Measurements from ENCODE around the gene HTRA3.

HTRA3 gene

GRCh38 chr4:8315435-8316250 is 46.1 kb downstream of the HTRA3 start:
- no peak for FAIRE-seq

- no peak for FAIRE-seq
These were observed 46.8 kb downstream of the HTRA3 start for GRCh38 chr4:8316251-8316771.

GRCh38 chr4:8316911-8317351 is 47.4 kb downstream of the HTRA3 start:
- FAIRE-seq = no peak

GRCh38 chr4:8317474-8317873 is 47.9 kb downstream of the HTRA3 start:
- FAIRE-seq = no peak

GRCh38 chr4:8318509-8318908 is 49.0 kb downstream of the HTRA3 start:
- no peak for FAIRE-seq

- no peak for FAIRE-seq
These were observed 49.5 kb downstream of the HTRA3 start for GRCh38 chr4:8319061-8319460.

GRCh38 chr4:8319731-8320385 is 50.3 kb downstream of the HTRA3 start:
- no peak for FAIRE-seq

GRCh38 chr4:8320386-8320750 is 50.8 kb downstream of the HTRA3 start:
- no peak for FAIRE-seq

- FAIRE-seq = no peak
These were observed 51.7 kb downstream of the HTRA3 start for GRCh38 chr4:8321220-8321619.

- no peak for FAIRE-seq
These were observed 52.2 kb downstream of the HTRA3 start for GRCh38 chr4:8321771-8322170.

GRCh38 chr4:8322794-8323704 is 53.5 kb downstream of the HTRA3 start:
- FAIRE-seq = no peak

- FAIRE-seq = no peak
These were observed 54.5 kb downstream of the HTRA3 start for GRCh38 chr4:8323947-8324555.

- FAIRE-seq = no peak
These were observed 55.2 kb downstream of the HTRA3 start for GRCh38 chr4:8324640-8325239.

GRCh38 chr4:8325291-8325973 is 55.9 kb downstream of the HTRA3 start:
- FAIRE-seq = no peak

- FAIRE-seq = no peak
These were observed 56.7 kb downstream of the HTRA3 start for GRCh38 chr4:8326206-8326605.

- no peak for FAIRE-seq
These were observed 58.9 kb downstream of the HTRA3 start for GRCh38 chr4:8328456-8328855.

GRCh38 chr4:8328866-8329559 is 59.5 kb downstream of the HTRA3 start:
- FAIRE-seq = no peak

- no peak for FAIRE-seq
These were observed 60.0 kb downstream of the HTRA3 start for GRCh38 chr4:8329560-8329858.

GRCh38 chr4:8329859-8330761 is 60.6 kb downstream of the HTRA3 start:
- FAIRE-seq = no peak
